GM13976 (cell line): ENCODE results near the gene URB1.

Source experiments
- DNase-seq: peaks from one replicate; pipeline ENCODE4 v3.0.0; 2012; ENCODE audit warnings: low spot score
- CTCF ChIP-seq: IDR thresholded peaks from 2 replicates; pipeline ENCODE4 v1.5.1; 2012; ENCODE audit warnings: borderline replicate concordance, mild to moderate bottlenecking; ENCODE audit not compliant: insufficient read depth; ENCODE audit errors: extremely low read depth, missing control alignments, control extremely low read depth
- in situ Hi-C: fragments of 300-500 bp; cut with MboI; formaldehyde crosslinking; loops from one replicate; pipeline ENCODE4 v1.12.0; 2022; ENCODE audit warnings: low sequenced_read_pairs, mixed read lengths, inconsistent platforms; ENCODE audit not compliant: unreplicated experiment

The URB1 gene

GRCh38 chr21:32383812-32384211 lies 9.0 kb downstream of the URB1 start:
- DNase-seq = no peak
- in situ Hi-C loops = no loop called here
- TF ChIP-seq CTCF = no peak

GRCh38 chr21:32382108-32382644 lies 10.6 kb downstream of the URB1 start:
- no peak for TF ChIP-seq CTCF
- in situ Hi-C loops = no loop called here
- no peak for DNase-seq

GRCh38 chr21:32381571-32381970 lies 11.2 kb downstream of the URB1 start:
- TF ChIP-seq CTCF = no peak
- in situ Hi-C loops = no loop called here
- no peak for DNase-seq

- DNase-seq = no peak
- TF ChIP-seq CTCF = no peak
- in situ Hi-C loops = no loop called here
Measured at GRCh38 chr21:32380940-32381339, 11.9 kb downstream of the URB1 start.

- TF ChIP-seq CTCF = no peak
- DNase-seq = no peak
- in situ Hi-C loops = no loop called here
Measured at GRCh38 chr21:32378956-32379355, 13.9 kb downstream of the URB1 start.

- in situ Hi-C loops = no loop called here
- no peak for DNase-seq
- no peak for TF ChIP-seq CTCF
Measured at GRCh38 chr21:32377991-32378390, 14.8 kb downstream of the URB1 start.

GRCh38 chr21:32377506-32377905 lies 15.3 kb downstream of the URB1 start:
- TF ChIP-seq CTCF = no peak
- in situ Hi-C loops = no loop called here
- DNase-seq = no peak
